Measurements from ENCODE around the gene TGIF2.

TGIF2 gene

GRCh38 chr20:36573103-36573797, at the start of gene TGIF2:
Gene TGIF2 (plus strand): TSS chr20:36573597. CDS start chr20:36578775, 5,178 bp downstream.
- no peak for DNase-seq

- no peak for DNase-seq
Measured at GRCh38 chr20:36525620-36526365, 47.6 kb upstream of the TGIF2 start.

- DNase-seq, result no peak
Measured at GRCh38 chr20:36526521-36527011, 46.8 kb upstream of the TGIF2 start.

GRCh38 chr20:36527331-36528125, 45.9 kb upstream of the TGIF2 start:
- DNase-seq, result no peak

- DNase-seq, result no peak
Measured at GRCh38 chr20:36528176-36528874, 45.1 kb upstream of the TGIF2 start.

- no peak for DNase-seq
Measured at GRCh38 chr20:36528875-36529417, 44.5 kb upstream of the TGIF2 start.

- DNase-seq, result no peak
Measured at GRCh38 chr20:36532388-36532787, 41.0 kb upstream of the TGIF2 start.

- no peak for DNase-seq
Measured at GRCh38 chr20:36532822-36533221, 40.6 kb upstream of the TGIF2 start.

- no peak for DNase-seq
Measured at GRCh38 chr20:36538026-36538722, 35.2 kb upstream of the TGIF2 start.

GRCh38 chr20:36540551-36541211, 32.7 kb upstream of the TGIF2 start:
- no peak for DNase-seq

GRCh38 chr20:36541227-36541767, 32.1 kb upstream of the TGIF2 start, which contains the start of gene MYL9:
Gene MYL9 (plus strand): TSS chr20:36541519. CDS start chr20:36544885, 3,366 bp downstream.
- DNase-seq, result no peak

- no peak for DNase-seq
Measured at GRCh38 chr20:36541768-36542488, 31.5 kb upstream of the TGIF2 start.

- DNase-seq, result no peak
Measured at GRCh38 chr20:36542516-36543183, 30.7 kb upstream of the TGIF2 start.

GRCh38 chr20:36543184-36544133, 29.9 kb upstream of the TGIF2 start:
- no peak for DNase-seq

GRCh38 chr20:36544134-36545018, 29.0 kb upstream of the TGIF2 start:
- DNase-seq, result no peak

GRCh38 chr20:36546111-36546736, 27.2 kb upstream of the TGIF2 start:
- no peak for DNase-seq
